Fibroblast of the aortic adventitia (primary cell): ENCODE data around the gene SRR. TPM values are rescaled to one million over a fixed set of nuclear protein-coding genes. Genes with fewer than 3 reads are reported as not detected.

Source experiments
- DNase-seq: peaks from one replicate; pipeline ENCODE4 v3.0.0-alpha.2; 2010; ENCODE audit warnings: low read depth
- H3K4me3 ChIP-seq: 2 replicates; pipeline ENCODE4 v1.5.1; 2011; ENCODE audit warnings: low read depth, mild to moderate bottlenecking, control low read depth, low read length, moderate library complexity
- small RNA-seq: library from RNA; depleted of rRNA; stranded (forward); fragments of <200 nt; gene quantifications from one replicate; pipeline ENCODE3, GENCODE V24; 2012
- total RNA-seq: library from RNA; depleted of rRNA; stranded (reverse); fragments of >200 nt; gene quantifications from 2 replicates; pipeline ENCODE4 v1.2.3, GENCODE V29; 2012; ENCODE audit warnings: low replicate concordance
- TF ChIP-seq, protein P1 (sequence below): IDR thresholded peaks from 2 replicates; pipeline ENCODE4 v1.5.1; 2011; ENCODE audit warnings: mild to moderate bottlenecking, low read length, control low read depth, inconsistent platforms; ENCODE audit not compliant: insufficient read depth

SRR gene
- total RNA-seq, 1 donor: 29.4 TPM

DNA sequence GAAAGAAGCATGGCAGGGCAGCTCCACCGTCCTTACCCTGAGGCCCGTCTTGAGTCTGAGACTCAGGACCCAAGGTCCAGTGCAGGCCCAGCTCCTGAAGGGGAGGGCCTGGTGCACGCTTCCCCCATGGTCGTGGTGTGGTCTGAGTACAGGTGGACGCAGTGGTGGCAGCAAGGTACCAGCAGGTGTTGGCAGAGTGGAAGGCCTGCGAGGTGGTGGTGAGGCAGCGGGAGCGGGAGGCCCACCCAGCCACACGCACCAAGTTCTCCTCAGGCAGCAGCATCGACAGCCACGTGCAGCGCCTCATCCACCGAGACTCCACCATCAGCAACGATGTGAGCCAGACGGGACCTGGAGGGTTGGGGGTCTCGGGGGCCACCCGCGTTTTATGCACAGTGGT, 69.4 kb downstream of the SRR start:
- no peak for DNase-seq
- no peak overlapping the region for H3K4me3 ChIP-seq
- TF ChIP-seq, protein P1, sequence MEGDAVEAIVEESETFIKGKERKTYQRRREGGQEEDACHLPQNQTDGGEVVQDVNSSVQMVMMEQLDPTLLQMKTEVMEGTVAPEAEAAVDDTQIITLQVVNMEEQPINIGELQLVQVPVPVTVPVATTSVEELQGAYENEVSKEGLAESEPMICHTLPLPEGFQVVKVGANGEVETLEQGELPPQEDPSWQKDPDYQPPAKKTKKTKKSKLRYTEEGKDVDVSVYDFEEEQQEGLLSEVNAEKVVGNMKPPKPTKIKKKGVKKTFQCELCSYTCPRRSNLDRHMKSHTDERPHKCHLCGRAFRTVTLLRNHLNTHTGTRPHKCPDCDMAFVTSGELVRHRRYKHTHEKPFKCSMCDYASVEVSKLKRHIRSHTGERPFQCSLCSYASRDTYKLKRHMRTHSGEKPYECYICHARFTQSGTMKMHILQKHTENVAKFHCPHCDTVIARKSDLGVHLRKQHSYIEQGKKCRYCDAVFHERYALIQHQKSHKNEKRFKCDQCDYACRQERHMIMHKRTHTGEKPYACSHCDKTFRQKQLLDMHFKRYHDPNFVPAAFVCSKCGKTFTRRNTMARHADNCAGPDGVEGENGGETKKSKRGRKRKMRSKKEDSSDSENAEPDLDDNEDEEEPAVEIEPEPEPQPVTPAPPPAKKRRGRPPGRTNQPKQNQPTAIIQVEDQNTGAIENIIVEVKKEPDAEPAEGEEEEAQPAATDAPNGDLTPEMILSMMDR: no peak

Small RNA genes lying within 50 kb of the gene (small RNA-seq; reads per million reads assigned to genes)
- gene AC006435.3: not detected
- gene SNORD91A: 78.3 reads per million, percentile 97 among the genes with 10 or more reads in this experiment
- 14.8 reads per million, percentile 95 among the genes with 10 or more reads in this experiment for gene SNORD91B

Other genes starting within 250 kb of the SRR start
- 36.4 and 57.6 TPM in 2 replicates for gene HIC1, start 248.8 kb upstream of the SRR start, total RNA-seq
- gene SMG6, start 165 bp upstream of the SRR start, total RNA-seq: 37.5 and 49.3 TPM in 2 replicates
- gene TSR1, start 32.5 kb downstream of the SRR start, total RNA-seq: 24.2 and 44.5 TPM in 2 replicates
- gene SGSM2, start 33.6 kb downstream of the SRR start, total RNA-seq: 31.0 and 47.3 TPM in 2 replicates
- 12.2 and 17.7 TPM in 2 replicates for gene MNT, start 97.1 kb downstream of the SRR start, total RNA-seq
- 12.3 and 18.7 TPM in 2 replicates for gene METTL16, start 207.9 kb downstream of the SRR start, total RNA-seq